GM11168 (cell line): ENCODE data around the gene C8G.

Experiments
- in situ Hi-C: fragments of 300-500 bp; cut with MboI; formaldehyde crosslinking; loops from one replicate; pipeline ENCODE4 v1.12.0; 2022; ENCODE audit warnings: low sequenced_read_pairs; ENCODE audit not compliant: unreplicated experiment

Gene C8G

GRCh38 chr9:136964171-136964689 is 19.2 kb downstream of the C8G start:
- in situ Hi-C loops, result no loop called here

- in situ Hi-C loops, result no loop called here
Observed at GRCh38 chr9:136964833-136965422, 19.9 kb downstream of the C8G start.

- in situ Hi-C loops, result no loop called here
Observed at GRCh38 chr9:136965771-136966484, 20.9 kb downstream of the C8G start.

GRCh38 chr9:136968333-136969127 is 23.5 kb downstream of the C8G start:
- in situ Hi-C loops, result no loop called here

- in situ Hi-C loops, result no loop called here
Observed at GRCh38 chr9:136969150-136969549, 24.1 kb downstream of the C8G start.

GRCh38 chr9:136969774-136970173 is 24.7 kb downstream of the C8G start:
- in situ Hi-C loops, result no loop called here

- in situ Hi-C loops, result no loop called here
Observed at GRCh38 chr9:136970361-136970760, 25.3 kb downstream of the C8G start.

GRCh38 chr9:136971746-136972145 is 26.7 kb downstream of the C8G start:
- in situ Hi-C loops, result no loop called here

GRCh38 chr9:136972335-136972734 is 27.3 kb downstream of the C8G start:
- in situ Hi-C loops, result no loop called here

GRCh38 chr9:136972743-136973142 is 27.7 kb downstream of the C8G start:
- in situ Hi-C loops, result no loop called here

- in situ Hi-C loops, result no loop called here
Observed at GRCh38 chr9:136973618-136974617, 28.9 kb downstream of the C8G start.

GRCh38 chr9:136974817-136975535 is 29.9 kb downstream of the C8G start:
- in situ Hi-C loops, result no loop called here

- in situ Hi-C loops, result no loop called here
Observed at GRCh38 chr9:136975644-136976043, 30.6 kb downstream of the C8G start.

GRCh38 chr9:136977223-136977622 is 32.2 kb downstream of the C8G start, which contains the start of gene PTGDS:
TSS of gene PTGDS (plus strand) at chr9:136977504. CDS start at chr9:136977579, 75 bp downstream.
- in situ Hi-C loops, result no loop called here

GRCh38 chr9:136977649-136978072 is 32.6 kb downstream of the C8G start:
- in situ Hi-C loops, result no loop called here

GRCh38 chr9:136978073-136978864 is 33.2 kb downstream of the C8G start:
- in situ Hi-C loops, result no loop called here

- in situ Hi-C loops, result no loop called here
Observed at GRCh38 chr9:136978865-136979544, 34.0 kb downstream of the C8G start.
